ENCODE measurements around the gene SGCB.
"Not testable (repeated sequence)": the region's sequence is repeated elsewhere in the genome, so short reads cannot be mapped to it uniquely, and the experiment has no call there.

Gene SGCB, protein sequence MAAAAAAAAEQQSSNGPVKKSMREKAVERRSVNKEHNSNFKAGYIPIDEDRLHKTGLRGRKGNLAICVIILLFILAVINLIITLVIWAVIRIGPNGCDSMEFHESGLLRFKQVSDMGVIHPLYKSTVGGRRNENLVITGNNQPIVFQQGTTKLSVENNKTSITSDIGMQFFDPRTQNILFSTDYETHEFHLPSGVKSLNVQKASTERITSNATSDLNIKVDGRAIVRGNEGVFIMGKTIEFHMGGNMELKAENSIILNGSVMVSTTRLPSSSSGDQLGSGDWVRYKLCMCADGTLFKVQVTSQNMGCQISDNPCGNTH

GRCh38 chr4:52038103-52038912 lies at the start of gene SGCB:
Gene SGCB (minus strand): TSS chr4:52038299. CDS start chr4:52038259, 40 bp downstream.
- ATAC-seq (peak; percentile 93), DNase-seq (peak; percentile 80)

DNA sequence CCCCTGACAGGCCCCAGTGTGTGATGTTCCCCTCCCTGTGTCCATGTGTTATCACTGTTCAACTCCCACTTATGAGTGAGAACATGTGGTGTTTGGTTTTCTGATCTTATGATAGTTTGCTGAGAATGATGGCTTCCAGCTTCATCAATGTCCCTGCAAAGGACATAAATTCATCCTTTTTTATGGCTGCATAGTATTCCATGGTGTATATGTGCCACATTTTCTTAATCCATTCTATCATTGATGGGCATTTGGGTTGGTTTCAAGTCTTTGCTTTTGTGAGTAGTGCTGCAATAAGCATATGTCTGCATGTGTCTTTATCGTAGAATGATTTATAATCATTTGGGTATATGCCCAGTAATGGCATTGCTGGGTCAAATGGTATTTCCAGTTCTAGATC lies 48.3 kb upstream of the SGCB start:
- not testable (repeated sequence) for ATAC-seq, DNase-seq

GRCh38 chr4:52081216-52081615 lies 43.1 kb upstream of the SGCB start:
- no peak for DNase-seq
- no peak for ATAC-seq

GRCh38 chr4:52079659-52080058 lies 41.6 kb upstream of the SGCB start:
- ATAC-seq: no peak
- DNase-seq: no peak

DNA sequence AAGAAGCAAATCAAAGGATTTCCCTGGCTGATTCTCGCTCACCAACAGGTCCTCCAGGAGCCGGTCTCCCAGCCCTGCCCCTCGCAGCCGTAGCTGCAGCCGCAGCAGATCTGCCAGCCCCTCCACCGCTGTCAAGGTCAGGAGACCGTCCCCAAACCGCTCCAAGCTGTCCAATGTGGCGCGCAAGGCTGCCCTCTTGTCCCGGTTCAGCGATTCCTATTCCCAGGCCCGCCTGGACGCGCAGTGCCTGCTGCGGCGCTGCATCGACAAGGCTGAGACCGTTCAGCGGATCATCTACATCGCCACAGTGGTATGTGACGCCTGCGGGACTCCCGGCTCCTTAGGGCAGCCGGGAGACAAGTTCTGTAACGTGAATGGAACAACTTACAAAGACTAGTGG lies 38.6 kb upstream of the SGCB start:
- ATAC-seq (no peak), DNase-seq (no peak)

DNA sequence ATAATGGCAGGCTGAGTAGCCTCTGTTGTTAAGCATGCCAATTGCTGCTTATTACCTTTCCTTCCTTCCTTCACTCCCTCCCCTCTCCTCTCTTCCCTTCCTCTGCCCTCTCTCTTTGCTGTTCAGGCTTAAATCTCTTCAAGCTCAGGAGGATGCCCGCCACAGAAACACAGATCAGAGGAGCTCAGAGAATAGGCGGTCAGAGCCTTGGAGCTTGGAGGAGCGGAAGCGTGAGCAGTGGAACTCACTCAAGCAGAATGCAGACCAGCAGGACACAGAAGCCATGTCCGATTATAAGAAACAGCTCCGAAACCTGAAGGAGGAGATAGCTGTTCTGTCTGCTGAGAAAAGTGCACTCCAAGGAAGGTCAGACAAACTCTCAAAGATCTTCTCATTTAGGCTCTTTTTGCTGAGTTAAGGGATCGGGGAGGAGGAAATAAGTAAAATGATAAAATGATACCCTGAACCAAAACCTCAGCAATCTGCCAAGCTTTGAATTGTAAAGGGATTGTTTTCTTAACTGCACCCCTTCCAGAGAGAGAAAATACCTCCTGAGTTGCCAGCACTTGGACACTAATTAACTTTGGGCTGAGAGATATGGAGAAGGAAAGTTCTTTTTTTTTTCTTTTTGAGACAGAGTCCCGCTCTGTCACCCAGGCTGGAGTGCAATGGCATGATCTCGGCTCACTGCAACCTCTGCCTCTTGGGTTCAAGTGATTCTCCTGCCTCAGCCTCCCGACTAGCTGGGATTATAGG lies 33.9 kb upstream of the SGCB start:
- no peak for DNase-seq

GRCh38 chr4:52069571-52069970 lies 31.5 kb upstream of the SGCB start:
- no peak for ATAC-seq
- DNase-seq: no peak

More for the DNA sequence above, 33.9 kb upstream of the SGCB start:
- ATAC-seq: no peak

GRCh38 chr4:52059372-52059771 lies 21.3 kb upstream of the SGCB start:
- DNase-seq: no peak
- no peak for ATAC-seq

- no peak for ATAC-seq
- no peak for DNase-seq
These were observed 20.2 kb upstream of the SGCB start for GRCh38 chr4:52058275-52058674.

GRCh38 chr4:52057196-52057595 lies 19.1 kb upstream of the SGCB start:
- ATAC-seq (no peak), DNase-seq (no peak)

GRCh38 chr4:52054254-52054653 lies 16.2 kb upstream of the SGCB start:
- ATAC-seq: no peak
- DNase-seq: no peak

- DNase-seq: no peak
- no peak for ATAC-seq
These were observed 14.3 kb upstream of the SGCB start for GRCh38 chr4:52052475-52052780.

- DNase-seq (peak; percentile 16), ATAC-seq (peak; percentile 36)
These were observed 13.7 kb upstream of the SGCB start for GRCh38 chr4:52051615-52052474.

DNA sequence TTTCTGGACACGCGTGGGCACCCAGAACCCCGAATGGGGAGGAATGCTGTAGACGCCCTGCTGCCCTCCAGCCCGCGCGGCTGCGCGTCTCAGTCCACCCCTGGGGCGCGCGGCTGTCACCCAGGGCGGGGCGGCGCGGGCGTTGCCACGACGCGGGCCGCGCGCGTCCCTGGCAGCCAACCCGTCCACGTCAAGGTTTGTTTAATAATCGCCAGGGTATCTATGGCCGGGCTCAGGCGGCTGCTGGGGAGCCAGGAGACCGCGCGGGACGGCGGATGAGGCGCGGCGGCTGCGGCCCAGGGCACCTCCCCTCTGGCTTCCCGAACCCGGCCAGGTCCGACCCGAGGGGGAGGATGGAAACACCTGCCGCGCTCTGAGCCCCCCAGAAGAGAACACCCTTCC lies 13.1 kb upstream of the SGCB start, which contains the start of gene SPATA18:
Gene SPATA18 (plus strand): TSS at position 92 of the 402 bp plus-strand sequence. CDS start 401 bp downstream, outside the sequence.
- DNase-seq (peak; percentile 11), ATAC-seq (no peak)

- no peak for ATAC-seq
- no peak for DNase-seq
These were observed 11.2 kb upstream of the SGCB start for GRCh38 chr4:52049266-52049665.

GRCh38 chr4:52045028-52045427 lies 6.9 kb upstream of the SGCB start:
- ATAC-seq (no peak), DNase-seq (no peak)

GRCh38 chr4:52037689-52038102 lies 403 bp downstream of the SGCB start:
- DNase-seq: no peak
- peak; percentile 47 for ATAC-seq

- ATAC-seq: no peak
- no peak for DNase-seq
These were observed 1.1 kb downstream of the SGCB start for GRCh38 chr4:52036886-52037530.

GRCh38 chr4:52035190-52035589 lies 2.9 kb downstream of the SGCB start:
- ATAC-seq: no peak
- no peak for DNase-seq

- DNase-seq (no peak), ATAC-seq (no peak)
These were observed 6.1 kb downstream of the SGCB start for GRCh38 chr4:52032005-52032404.

DNA sequence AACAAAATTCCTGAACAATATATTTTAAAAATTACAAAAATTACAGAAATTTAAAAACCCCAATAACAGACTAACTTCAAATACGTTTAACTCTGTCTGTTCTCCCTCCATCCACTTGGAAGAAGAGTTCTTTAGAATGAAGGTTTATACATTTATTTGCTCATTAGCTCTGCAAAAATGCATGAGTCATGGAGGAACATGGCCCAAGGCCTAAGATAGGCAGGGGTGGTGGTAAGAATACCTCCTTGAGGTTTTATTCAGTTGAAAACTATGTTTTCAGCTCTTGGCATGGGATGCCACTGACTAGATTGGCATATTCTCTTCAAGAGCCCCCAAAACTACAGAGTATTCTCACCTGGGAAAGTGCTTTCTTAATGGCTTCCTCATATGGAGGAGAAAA lies 9.1 kb downstream of the SGCB start:
- no peak for DNase-seq
- ATAC-seq: no peak
